GM12872 (cell line): ENCODE data around the gene ATP6V1F.
A peak's percentile ranks its signal among the peaks of the same experiment; 100 is the strongest.

Experiments
- TF ChIP-seq, protein P1 (sequence below): IDR thresholded peaks from 3 replicates; pipeline ENCODE4 v1.5.1; 2011; ENCODE audit warnings: low read depth, mild to moderate bottlenecking, low read length, moderate library complexity; ENCODE audit not compliant: insufficient read depth

The ATP6V1F gene

GRCh38 chr7:128869138-128869943 is 6.7 kb downstream of the ATP6V1F start:
- TF ChIP-seq, protein P1, sequence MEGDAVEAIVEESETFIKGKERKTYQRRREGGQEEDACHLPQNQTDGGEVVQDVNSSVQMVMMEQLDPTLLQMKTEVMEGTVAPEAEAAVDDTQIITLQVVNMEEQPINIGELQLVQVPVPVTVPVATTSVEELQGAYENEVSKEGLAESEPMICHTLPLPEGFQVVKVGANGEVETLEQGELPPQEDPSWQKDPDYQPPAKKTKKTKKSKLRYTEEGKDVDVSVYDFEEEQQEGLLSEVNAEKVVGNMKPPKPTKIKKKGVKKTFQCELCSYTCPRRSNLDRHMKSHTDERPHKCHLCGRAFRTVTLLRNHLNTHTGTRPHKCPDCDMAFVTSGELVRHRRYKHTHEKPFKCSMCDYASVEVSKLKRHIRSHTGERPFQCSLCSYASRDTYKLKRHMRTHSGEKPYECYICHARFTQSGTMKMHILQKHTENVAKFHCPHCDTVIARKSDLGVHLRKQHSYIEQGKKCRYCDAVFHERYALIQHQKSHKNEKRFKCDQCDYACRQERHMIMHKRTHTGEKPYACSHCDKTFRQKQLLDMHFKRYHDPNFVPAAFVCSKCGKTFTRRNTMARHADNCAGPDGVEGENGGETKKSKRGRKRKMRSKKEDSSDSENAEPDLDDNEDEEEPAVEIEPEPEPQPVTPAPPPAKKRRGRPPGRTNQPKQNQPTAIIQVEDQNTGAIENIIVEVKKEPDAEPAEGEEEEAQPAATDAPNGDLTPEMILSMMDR, result 0 out of 3 replicates have a peak, but pooled peaks have one; percentile 2

DNA sequence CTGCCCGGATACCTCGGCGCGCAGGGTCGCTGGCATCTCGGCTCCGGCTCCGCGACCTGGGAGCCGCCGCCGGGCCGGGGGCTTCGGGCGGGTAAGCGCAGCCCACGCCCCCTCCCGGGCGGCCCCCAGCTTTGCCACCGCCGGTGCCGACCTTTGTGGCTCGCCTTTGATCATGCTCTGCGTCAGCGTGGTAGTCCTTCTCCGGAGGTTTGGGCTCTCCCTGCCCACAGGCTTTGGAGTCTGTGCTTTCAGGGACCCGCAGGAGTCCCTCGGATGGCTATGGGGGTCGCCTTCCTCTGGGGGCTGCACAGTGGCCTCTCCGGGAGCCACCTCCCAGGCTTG is 7.3 kb downstream of the ATP6V1F start:
- TF ChIP-seq, protein P1, result 0 out of 3 replicates have a peak, but pooled peaks have one; percentile 8

- TF ChIP-seq, protein P1, result no peak
Observed at GRCh38 chr7:128871050-128871449, 8.4 kb downstream of the ATP6V1F start.

GRCh38 chr7:128872394-128872824 is 9.8 kb downstream of the ATP6V1F start:
- TF ChIP-seq, protein P1, result 0 out of 3 replicates have a peak, but pooled peaks have one; percentile 20

- TF ChIP-seq, protein P1, result no peak
Observed at GRCh38 chr7:128873234-128873633, 10.6 kb downstream of the ATP6V1F start.

- TF ChIP-seq, protein P1, result no peak
Observed at GRCh38 chr7:128874140-128875031, 11.7 kb downstream of the ATP6V1F start.

GRCh38 chr7:128875523-128875948 is 12.9 kb downstream of the ATP6V1F start:
- TF ChIP-seq, protein P1, result no peak
